ENCODE measurements around the gene TMEM31.

Gene TMEM31

DNA sequence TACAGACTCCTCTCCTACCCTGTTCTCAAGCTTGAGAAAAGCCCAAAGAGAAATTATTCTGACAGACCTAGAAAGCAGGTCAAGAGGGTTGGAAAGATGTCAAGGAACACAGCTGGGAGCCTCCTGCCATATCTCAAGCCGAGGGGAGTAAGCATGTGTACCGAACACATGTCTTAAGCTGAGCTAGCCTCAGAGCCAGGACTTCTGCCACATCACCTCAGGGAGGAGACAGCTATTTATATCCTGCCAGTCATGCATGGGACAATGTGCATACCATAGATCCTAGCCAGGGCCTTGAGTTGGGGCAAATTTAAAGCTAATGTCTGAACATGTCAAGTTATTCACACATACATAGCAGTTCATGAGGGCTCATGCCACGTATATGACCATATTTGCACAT, 11.8 kb downstream of the TMEM31 start:
- no peak for DNase-seq (ENCODE audit: low spot score)
- in situ Hi-C loops (cut with MboI; ENCODE audit: low pct_unique_long_range_greater_than_20kb, low sequenced_read_pairs, unreplicated experiment): no loop called here

DNA sequence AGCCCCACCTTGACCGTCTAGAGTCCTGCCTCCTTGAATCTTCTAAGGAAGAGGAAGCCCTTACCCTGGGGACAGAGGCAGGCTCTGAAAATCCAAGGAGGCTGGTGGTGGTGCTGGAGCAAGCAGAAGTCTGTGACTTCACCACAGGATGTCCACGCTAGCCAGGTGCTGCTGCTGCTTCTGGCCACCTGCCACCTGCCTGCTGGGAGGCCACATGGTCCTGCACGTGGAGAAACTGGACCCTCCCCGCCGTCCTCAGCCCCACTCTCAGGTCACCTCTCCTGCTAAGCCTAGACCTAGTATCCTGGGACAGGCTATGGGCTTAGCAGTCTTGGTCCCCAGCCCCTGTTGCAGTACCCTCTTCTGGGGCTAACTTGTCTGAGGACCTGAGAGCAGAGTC, 15.8 kb downstream of the TMEM31 start:
- in situ Hi-C loops (cut with MboI; ENCODE audit: low pct_unique_long_range_greater_than_20kb, low sequenced_read_pairs, unreplicated experiment): no loop called here
- TF ChIP-seq, protein P1, sequence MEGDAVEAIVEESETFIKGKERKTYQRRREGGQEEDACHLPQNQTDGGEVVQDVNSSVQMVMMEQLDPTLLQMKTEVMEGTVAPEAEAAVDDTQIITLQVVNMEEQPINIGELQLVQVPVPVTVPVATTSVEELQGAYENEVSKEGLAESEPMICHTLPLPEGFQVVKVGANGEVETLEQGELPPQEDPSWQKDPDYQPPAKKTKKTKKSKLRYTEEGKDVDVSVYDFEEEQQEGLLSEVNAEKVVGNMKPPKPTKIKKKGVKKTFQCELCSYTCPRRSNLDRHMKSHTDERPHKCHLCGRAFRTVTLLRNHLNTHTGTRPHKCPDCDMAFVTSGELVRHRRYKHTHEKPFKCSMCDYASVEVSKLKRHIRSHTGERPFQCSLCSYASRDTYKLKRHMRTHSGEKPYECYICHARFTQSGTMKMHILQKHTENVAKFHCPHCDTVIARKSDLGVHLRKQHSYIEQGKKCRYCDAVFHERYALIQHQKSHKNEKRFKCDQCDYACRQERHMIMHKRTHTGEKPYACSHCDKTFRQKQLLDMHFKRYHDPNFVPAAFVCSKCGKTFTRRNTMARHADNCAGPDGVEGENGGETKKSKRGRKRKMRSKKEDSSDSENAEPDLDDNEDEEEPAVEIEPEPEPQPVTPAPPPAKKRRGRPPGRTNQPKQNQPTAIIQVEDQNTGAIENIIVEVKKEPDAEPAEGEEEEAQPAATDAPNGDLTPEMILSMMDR (IDR thresholded peaks at IDR 0.05; ENCODE audit: extremely low read depth, insufficient read depth, missing control alignments): no peak
- no peak for DNase-seq (ENCODE audit: low spot score)

More for the DNA sequence above, 11.8 kb downstream of the TMEM31 start:
- TF ChIP-seq, protein P1 (IDR thresholded peaks at IDR 0.05; ENCODE audit: extremely low read depth, insufficient read depth, missing control alignments): no peak

DNA sequence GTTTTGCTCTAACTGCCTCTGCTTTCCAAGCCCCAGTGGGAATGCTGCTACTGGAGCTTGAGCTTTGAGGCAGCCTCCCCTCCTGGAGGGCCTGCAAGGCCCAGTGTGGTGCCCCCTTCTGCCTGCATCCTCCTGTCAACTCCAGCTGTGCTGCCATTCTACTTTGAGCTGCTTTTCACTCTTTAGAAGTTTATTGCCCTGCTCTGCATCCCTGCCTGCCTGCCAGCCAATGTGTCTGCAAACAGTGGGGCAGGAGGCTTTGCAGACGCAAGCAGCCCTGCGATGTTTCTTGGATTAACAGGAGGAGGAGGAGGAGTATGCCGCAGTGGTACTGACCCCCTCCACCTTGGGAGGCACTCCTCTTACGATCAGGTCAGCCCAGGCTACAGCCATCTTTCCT, 16.4 kb downstream of the TMEM31 start:
- TF ChIP-seq, protein P1 (IDR thresholded peaks at IDR 0.05; ENCODE audit: extremely low read depth, insufficient read depth, missing control alignments): no peak
- in situ Hi-C loops (cut with MboI; ENCODE audit: low pct_unique_long_range_greater_than_20kb, low sequenced_read_pairs, unreplicated experiment): no loop called here
- no peak for DNase-seq (ENCODE audit: low spot score)

DNA sequence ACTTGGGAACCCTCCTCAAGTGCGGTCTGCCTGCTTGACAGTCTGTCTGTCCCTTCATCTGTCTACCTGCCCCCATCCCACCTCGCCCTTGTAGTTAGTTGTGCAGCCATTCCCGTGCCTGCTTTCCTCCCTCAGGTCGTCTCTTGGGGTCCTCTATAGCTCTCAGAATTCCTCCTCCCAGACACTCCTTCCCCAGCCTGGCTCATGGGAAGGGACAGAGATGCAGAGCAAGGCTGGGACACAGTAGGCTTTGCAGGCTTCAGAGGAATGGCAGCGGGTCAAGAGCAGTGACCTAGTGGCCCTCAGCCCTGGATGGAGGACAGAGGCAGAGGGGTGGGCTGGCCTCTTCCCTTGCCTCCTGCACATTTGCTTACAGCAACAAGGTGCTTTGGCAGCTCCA, 18.3 kb downstream of the TMEM31 start:
- DNase-seq (ENCODE audit: low spot score): no peak
- in situ Hi-C loops (cut with MboI; ENCODE audit: low pct_unique_long_range_greater_than_20kb, low sequenced_read_pairs, unreplicated experiment): no loop called here
- TF ChIP-seq, protein P1 (IDR thresholded peaks at IDR 0.05; ENCODE audit: extremely low read depth, insufficient read depth, missing control alignments): no peak

DNA sequence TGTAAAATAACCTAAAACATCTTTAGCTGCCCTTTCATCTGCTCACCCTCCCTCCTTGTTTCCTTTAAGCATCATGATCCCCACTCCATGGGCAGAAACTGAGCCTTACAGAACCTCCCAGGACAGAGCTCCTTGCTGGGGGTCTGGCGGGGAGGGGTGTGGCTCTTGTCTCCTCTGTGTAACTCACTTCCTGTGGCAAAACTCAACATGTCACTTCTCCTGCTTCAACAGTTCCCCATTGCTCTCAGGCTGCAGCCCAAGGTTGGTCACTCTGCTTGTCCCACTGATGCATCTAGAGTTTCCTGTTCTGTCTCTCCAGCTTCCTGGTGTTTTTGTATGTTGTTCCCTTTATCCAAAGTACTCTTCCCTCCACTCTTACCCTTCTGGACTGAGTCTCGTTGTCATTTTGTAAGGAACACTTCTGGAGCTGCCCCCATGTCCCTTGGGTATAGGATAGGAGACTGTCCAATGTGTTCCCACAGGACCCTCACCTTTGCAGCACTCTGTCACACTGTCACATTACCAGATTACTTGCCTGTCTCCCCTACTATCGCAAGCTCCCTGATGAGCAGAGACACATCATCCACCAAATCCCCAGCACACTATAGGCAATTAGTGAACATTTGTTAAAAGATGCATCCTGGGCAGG, 19.6 kb downstream of the TMEM31 start:
- in situ Hi-C loops (cut with MboI; ENCODE audit: low pct_unique_long_range_greater_than_20kb, low sequenced_read_pairs, unreplicated experiment): no loop called here
- no peak for DNase-seq (ENCODE audit: low spot score)
- TF ChIP-seq, protein P1 (IDR thresholded peaks at IDR 0.05; ENCODE audit: extremely low read depth, insufficient read depth, missing control alignments): no peak

DNA sequence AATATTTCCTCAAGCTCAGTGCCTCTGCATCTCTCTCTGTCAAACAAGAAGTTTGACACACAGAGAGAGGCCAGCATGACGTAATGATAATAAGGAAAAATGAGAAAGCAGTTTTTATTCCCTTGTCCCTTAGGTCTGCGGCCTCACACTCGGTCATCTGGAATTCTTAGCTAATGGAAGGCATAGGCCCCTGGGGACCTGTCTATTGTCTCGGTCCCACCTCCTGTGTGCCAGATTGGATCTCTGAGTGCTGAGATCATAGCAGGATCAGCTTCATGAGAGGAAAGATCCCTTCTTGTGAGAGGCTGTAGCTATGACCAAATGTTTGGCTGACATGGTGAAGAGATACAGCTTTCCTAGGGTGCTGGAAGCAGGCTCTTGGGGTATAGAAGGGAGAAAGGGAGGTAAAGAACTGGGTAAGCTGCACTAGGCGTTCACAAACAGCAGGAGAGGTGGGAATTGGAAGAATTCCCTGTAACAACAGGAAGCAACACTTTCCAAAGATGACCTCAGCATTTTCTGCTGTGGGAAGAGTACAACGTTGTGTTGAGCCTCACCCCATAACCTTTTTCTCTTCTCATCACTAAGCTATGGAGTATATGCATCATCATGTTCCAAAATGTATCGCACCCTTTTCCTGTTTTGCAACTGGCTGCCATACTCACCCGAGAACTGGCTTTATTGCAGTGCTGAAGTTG, 20.2 kb downstream of the TMEM31 start:
- TF ChIP-seq, protein P1 (IDR thresholded peaks at IDR 0.05; ENCODE audit: extremely low read depth, insufficient read depth, missing control alignments): no peak
- in situ Hi-C loops (cut with MboI; ENCODE audit: low pct_unique_long_range_greater_than_20kb, low sequenced_read_pairs, unreplicated experiment): no loop called here
- no peak for DNase-seq (ENCODE audit: low spot score)
